ENCODE measurements around the gene GREM2. TPM values are rescaled to one million over a fixed set of nuclear protein-coding genes. Genes with fewer than 3 reads are reported as not detected.

GREM2 gene
- total RNA-seq, 1 experiment from 2014 or later: 0.17 TPM

- no peak for TF ChIP-seq AR (CRISPR knock-in tag; IDR thresholded peaks at IDR 0.05)
- TF ChIP-seq ZNF512 (CRISPR knock-in tag; IDR thresholded peaks at IDR 0.05; ENCODE audit: borderline replicate concordance): no peak
- TF ChIP-seq E2F1 (CRISPR knock-in tag; IDR thresholded peaks at IDR 0.05): no peak
- no peak for TF ChIP-seq ZNF425 (CRISPR knock-in tag; conservative IDR thresholded peaks at IDR 0.05)
- no peak for TF ChIP-seq ETV6 (CRISPR knock-in tag; IDR thresholded peaks at IDR 0.05)
- TF ChIP-seq TEAD4 (CRISPR knock-in tag; IDR thresholded peaks at IDR 0.05): no peak
Measured at GRCh38 chr1:240610636-240611035, 1.3 kb downstream of the GREM2 start (continued).

- peaks cover 22% of the 10 kb centered on the region for H3K27me3 Mint-ChIP-seq (ENCODE audit: low read depth)
- H3K4me1 Mint-ChIP-seq: peaks cover 59% of the 10 kb centered on the region
- ATAC-seq (no peak), DNase-seq (ENCODE audit: low spot score) (no peak)
- H3K36me3 Mint-ChIP-seq: no peaks in the 10 kb centered on the region
- TF ChIP-seq IRF2 (CRISPR knock-in tag; IDR thresholded peaks at IDR 0.05; ENCODE audit: borderline replicate concordance, low read depth) (no peak), RELA (CRISPR knock-in tag; IDR thresholded peaks at IDR 0.05; ENCODE audit: borderline replicate concordance) (no peak), CBFB (CRISPR knock-in tag; IDR thresholded peaks at IDR 0.05; ENCODE audit: low read depth) (no peak), ZNF396 (CRISPR knock-in tag; IDR thresholded peaks at IDR 0.05; ENCODE audit: borderline replicate concordance) (no peak), ATF3 (CRISPR knock-in tag; conservative IDR thresholded peaks at IDR 0.05) (no peak), NR2C2 (CRISPR knock-in tag; IDR thresholded peaks at IDR 0.05) (no peak)
- POLR2A ChIA-PET: no interaction called here
- CTCF ChIA-PET: interaction anchor here (0.6 kb wide), 1 partner anchor 314 kb away, joined by 4 read pairs; no protein-coding TSS in a partner anchor
- H3K9me3 Mint-ChIP-seq: no peaks in the 10 kb centered on the region
- H3K27ac Mint-ChIP-seq: no peak overlapping the region
- H3K4me3 Mint-ChIP-seq: no peak overlapping the region
Measured at GRCh38 chr1:240609527-240610060, 2.4 kb downstream of the GREM2 start.

GRCh38 chr1:240608707-240609106 lies 3.2 kb downstream of the GREM2 start:
- Mint-ChIP-seq H3K36me3 (no peaks in the 10 kb centered on the region), H3K4me3 (no peak overlapping the region), H3K4me1 (peaks cover 55% of the 10 kb centered on the region), H3K9me3 (no peaks in the 10 kb centered on the region), H3K27ac (no peak overlapping the region), H3K27me3 (ENCODE audit: low read depth) (peaks cover 22% of the 10 kb centered on the region)
- no peak for TF ChIP-seq TP53 (CRISPR knock-in tag; IDR thresholded peaks at IDR 0.05)
- TF ChIP-seq MLX (CRISPR knock-in tag; IDR thresholded peaks at IDR 0.05): no peak
- TF ChIP-seq NFYB (CRISPR knock-in tag; conservative IDR thresholded peaks at IDR 0.05; ENCODE audit: low read depth): no peak
- TF ChIP-seq E2F5 (CRISPR knock-in tag; IDR thresholded peaks at IDR 0.05): no peak
- DNase-seq (ENCODE audit: low spot score): peak; percentile 22
- CTCF ChIA-PET: interaction anchor here (0.7 to 1.4 kb wide), 9 partner anchors 11 to 419 kb away, joined by 3 to 8 read pairs (median 4); no protein-coding TSS in a partner anchor
- peak; percentile 63 for ATAC-seq
- POLR2A ChIA-PET: no interaction called here

Measured in WTC11 (cell line).